HepG2 (cell line): Measurements from ENCODE around the gene FPGS.

Source experiments
- CEBPG ChIP-seq: IDR thresholded peaks from 2 replicates; pipeline ENCODE4 v1.6.1; 2016
- USF2 ChIP-seq, 2 experiments: sonication (generic) in 1 of 2; formaldehyde crosslinking in 1 of 2; IDR thresholded peaks; 2 replicates each; pipeline versions ENCODE4 v1.5.1 to v1.6.1; 2011 to 2020; ENCODE audit warnings: borderline replicate concordance in 1 of 2, low read depth in 1 of 2, low read length in 1 of 2, mild to moderate bottlenecking in 1 of 2, missing genetic modification reagents in 1 of 2, moderate library complexity in 1 of 2
- ZNF274 ChIP-seq: sonication (generic); formaldehyde crosslinking; IDR thresholded peaks from 2 replicates; pipeline ENCODE4 v1.5.1; 2020; ENCODE audit warnings: mild to moderate bottlenecking, missing genetic modification reagents
- TF ChIP-seq, protein P1 (sequence below): IDR thresholded peaks from 2 replicates; pipeline ENCODE4 v1.6.1; 2012; ENCODE audit warnings: low read depth, low read length, improper control_type of control experiment

DNA sequence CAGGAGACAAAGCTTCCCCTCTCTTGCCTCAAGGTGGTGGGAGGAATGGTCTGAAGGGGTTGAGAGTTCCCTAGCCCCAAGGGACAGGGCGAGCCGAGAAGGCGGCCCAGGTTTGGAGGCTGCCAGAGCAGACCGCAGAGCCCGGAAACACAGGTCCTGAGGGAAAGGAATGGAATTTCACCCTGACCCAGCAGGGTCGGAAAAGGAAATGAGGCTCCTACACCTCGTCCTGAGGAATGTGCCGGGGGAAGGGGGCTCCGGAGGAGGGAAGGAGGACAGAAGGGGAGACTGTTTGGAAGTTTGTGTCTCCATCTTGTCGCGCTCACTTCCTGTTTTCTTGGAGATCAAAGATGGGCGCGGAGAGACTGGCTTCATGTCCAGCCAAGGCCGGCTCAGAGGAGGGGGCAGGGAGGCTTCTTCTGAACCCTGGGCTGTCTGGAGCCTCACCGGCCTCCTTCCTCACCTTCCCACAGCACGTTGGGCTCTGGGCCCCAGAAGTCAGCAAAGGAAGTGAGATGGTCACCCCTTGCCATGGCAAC lies 42.2 kb downstream of the FPGS start:
- TF ChIP-seq, protein P1, sequence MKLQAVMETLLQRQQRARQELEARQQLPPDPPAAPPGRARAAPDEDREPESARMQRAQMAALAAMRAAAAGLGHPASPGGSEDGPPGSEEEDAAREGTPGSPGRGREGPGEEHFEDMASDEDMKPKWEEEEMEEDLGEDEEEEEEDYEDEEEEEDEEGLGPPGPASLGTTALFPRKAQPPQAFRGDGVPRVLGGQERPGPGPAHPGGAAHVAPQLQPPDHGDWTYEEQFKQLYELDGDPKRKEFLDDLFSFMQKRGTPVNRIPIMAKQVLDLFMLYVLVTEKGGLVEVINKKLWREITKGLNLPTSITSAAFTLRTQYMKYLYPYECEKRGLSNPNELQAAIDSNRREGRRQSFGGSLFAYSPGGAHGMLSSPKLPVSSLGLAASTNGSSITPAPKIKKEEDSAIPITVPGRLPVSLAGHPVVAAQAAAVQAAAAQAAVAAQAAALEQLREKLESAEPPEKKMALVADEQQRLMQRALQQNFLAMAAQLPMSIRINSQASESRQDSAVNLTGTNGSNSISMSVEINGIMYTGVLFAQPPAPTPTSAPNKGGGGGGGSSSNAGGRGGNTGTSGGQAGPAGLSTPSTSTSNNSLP, result no peak
- TF ChIP-seq CEBPG (CRISPR knock-in tag), result no peak
- TF ChIP-seq USF2 (IDR thresholded peaks at IDR 0.05; ENCODE audit: low read depth, low read length), result no peak
- TF ChIP-seq USF2 (CRISPR knock-in tag; IDR thresholded peaks at IDR 0.05; ENCODE audit: borderline replicate concordance), result no peak
- TF ChIP-seq ZNF274 (CRISPR knock-in tag), result no peak
